Astrocyte (in vitro differentiated cells and primary cell): ENCODE data around the gene PCTP.

ENCODE experiments used
- EZH2 ChIP-seq: IDR thresholded peaks from 2 replicates; pipeline ENCODE4 v1.6.1; 2012; ENCODE audit warnings: mild to moderate bottlenecking, low read length, inconsistent platforms; ENCODE audit not compliant: insufficient read depth
- TF ChIP-seq, protein P1 (sequence below): IDR thresholded peaks from 2 replicates; pipeline ENCODE4 v1.5.1; 2011; ENCODE audit warnings: low read depth, mild to moderate bottlenecking, inconsistent platforms, low read length, moderate library complexity; ENCODE audit not compliant: insufficient read depth

DNA sequence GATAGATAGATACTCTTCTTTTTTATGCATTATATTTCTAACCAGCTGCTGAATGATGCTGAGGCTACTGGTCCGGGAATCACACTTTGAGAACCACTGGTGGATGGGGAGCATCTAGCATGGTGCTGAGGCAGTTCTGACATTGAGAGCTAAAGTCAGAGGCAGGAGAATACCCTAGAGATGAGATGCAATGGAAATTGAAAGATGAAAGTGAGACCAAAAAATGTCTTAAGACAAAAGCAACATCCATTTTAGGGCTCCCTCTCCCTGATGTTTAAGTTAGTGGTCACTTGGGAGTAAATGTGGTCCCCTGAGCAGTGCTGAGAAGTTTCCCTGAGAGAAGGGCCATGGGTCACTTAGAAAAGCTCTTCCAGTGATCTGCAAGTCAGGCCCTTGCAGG lies 6.8 kb downstream of the PCTP start:
- TF ChIP-seq, protein P1, sequence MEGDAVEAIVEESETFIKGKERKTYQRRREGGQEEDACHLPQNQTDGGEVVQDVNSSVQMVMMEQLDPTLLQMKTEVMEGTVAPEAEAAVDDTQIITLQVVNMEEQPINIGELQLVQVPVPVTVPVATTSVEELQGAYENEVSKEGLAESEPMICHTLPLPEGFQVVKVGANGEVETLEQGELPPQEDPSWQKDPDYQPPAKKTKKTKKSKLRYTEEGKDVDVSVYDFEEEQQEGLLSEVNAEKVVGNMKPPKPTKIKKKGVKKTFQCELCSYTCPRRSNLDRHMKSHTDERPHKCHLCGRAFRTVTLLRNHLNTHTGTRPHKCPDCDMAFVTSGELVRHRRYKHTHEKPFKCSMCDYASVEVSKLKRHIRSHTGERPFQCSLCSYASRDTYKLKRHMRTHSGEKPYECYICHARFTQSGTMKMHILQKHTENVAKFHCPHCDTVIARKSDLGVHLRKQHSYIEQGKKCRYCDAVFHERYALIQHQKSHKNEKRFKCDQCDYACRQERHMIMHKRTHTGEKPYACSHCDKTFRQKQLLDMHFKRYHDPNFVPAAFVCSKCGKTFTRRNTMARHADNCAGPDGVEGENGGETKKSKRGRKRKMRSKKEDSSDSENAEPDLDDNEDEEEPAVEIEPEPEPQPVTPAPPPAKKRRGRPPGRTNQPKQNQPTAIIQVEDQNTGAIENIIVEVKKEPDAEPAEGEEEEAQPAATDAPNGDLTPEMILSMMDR: no peak
- no peak for TF ChIP-seq EZH2
